Sigmoid colon (tissue), 4 donors: ENCODE results near the gene DDO.

Experiments
- EP300 ChIP-seq, 4 donors: sonication (generic); formaldehyde crosslinking; IDR thresholded peaks; one replicate each; pipeline ENCODE4 v1.6.1; 2017; ENCODE audit warnings: antibody characterized with exemption in 4 of 4
- POLR2A ChIP-seq, 2 donors: fragments of 450-650 bp; IDR thresholded peaks; one replicate each; pipeline ENCODE4 v1.6.1; 2016; ENCODE audit warnings: antibody characterized with exemption in 2 of 2, mild to moderate bottlenecking in 2 of 2, moderate library complexity in 2 of 2
- POLR2AphosphoS5 ChIP-seq, 4 donors: sonication (generic); formaldehyde crosslinking; IDR thresholded peaks; one replicate each; pipeline ENCODE4 v1.6.1; 2017; ENCODE audit warnings: antibody characterized with exemption in 4 of 4
- TF ChIP-seq, protein P1 (sequence below), 4 experiments: fragments of 450-650 bp in 3 of 4; fragments of 200-600 bp in 1 of 4; IDR thresholded peaks; one replicate each; pipeline ENCODE4 v1.5.1; 2016 to 2019; ENCODE audit warnings: antibody characterized with exemption in 4 of 4, mild to moderate bottlenecking in 3 of 4, moderate library complexity in 2 of 4

DNA sequence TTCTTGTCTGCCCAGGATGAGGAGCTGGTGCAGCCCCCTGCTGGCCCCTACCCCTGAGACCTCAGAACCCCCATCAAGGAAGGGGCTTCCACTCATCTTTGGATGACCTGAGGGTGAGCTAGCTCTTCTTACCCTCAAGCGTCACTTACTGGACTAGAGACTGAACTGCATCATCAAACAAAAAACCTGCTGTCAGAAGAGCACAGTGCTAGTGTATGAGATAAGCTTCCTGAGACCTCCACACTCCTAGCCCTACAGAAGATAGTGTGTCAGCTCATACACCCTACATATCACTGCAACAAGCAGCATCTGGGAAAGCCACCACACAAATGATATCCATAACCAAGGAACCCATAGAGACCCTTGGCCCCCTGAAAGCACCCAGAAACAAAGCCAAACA, 46.0 kb upstream of the DDO start:
- TF ChIP-seq EP300 (IDR thresholded peaks at IDR 0.05) (no peak), POLR2A (IDR thresholded peaks at IDR 0.05) (no peak), POLR2AphosphoS5 (IDR thresholded peaks at IDR 0.05) (no peak)
- TF ChIP-seq, protein P1, sequence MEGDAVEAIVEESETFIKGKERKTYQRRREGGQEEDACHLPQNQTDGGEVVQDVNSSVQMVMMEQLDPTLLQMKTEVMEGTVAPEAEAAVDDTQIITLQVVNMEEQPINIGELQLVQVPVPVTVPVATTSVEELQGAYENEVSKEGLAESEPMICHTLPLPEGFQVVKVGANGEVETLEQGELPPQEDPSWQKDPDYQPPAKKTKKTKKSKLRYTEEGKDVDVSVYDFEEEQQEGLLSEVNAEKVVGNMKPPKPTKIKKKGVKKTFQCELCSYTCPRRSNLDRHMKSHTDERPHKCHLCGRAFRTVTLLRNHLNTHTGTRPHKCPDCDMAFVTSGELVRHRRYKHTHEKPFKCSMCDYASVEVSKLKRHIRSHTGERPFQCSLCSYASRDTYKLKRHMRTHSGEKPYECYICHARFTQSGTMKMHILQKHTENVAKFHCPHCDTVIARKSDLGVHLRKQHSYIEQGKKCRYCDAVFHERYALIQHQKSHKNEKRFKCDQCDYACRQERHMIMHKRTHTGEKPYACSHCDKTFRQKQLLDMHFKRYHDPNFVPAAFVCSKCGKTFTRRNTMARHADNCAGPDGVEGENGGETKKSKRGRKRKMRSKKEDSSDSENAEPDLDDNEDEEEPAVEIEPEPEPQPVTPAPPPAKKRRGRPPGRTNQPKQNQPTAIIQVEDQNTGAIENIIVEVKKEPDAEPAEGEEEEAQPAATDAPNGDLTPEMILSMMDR (IDR thresholded peaks at IDR 0.05): no peak
